ENCODE data around the gene KRT7.

The KRT7 gene

GRCh38 chr12:52212701-52213563 lies 20.1 kb upstream of the KRT7 start:
- DNase-seq = no peak

- DNase-seq = peak; percentile 25
Measured at GRCh38 chr12:52213564-52214420, 19.3 kb upstream of the KRT7 start.

GRCh38 chr12:52214421-52214802 lies 18.6 kb upstream of the KRT7 start:
- no peak for DNase-seq

GRCh38 chr12:52215587-52216031 lies 17.4 kb upstream of the KRT7 start:
- no peak for DNase-seq

- no peak for DNase-seq
Measured at GRCh38 chr12:52216100-52216499, 16.9 kb upstream of the KRT7 start.

- DNase-seq = no peak
Measured at GRCh38 chr12:52216807-52217206, 16.2 kb upstream of the KRT7 start.

- DNase-seq = no peak
Measured at GRCh38 chr12:52217223-52217622, 15.8 kb upstream of the KRT7 start.

GRCh38 chr12:52218001-52218400 lies 15.0 kb upstream of the KRT7 start:
- no peak for DNase-seq

- DNase-seq = no peak
Measured at GRCh38 chr12:52220477-52220876, 12.6 kb upstream of the KRT7 start.

GRCh38 chr12:52221070-52221781 lies 11.8 kb upstream of the KRT7 start:
- DNase-seq = no peak

- DNase-seq = peak; percentile 27
Measured at GRCh38 chr12:52221912-52222457, 11.1 kb upstream of the KRT7 start.

- DNase-seq = no peak
Measured at GRCh38 chr12:52222692-52223091, 10.4 kb upstream of the KRT7 start.

GRCh38 chr12:52223406-52224039 lies 9.5 kb upstream of the KRT7 start:
- no peak for DNase-seq

GRCh38 chr12:52224151-52224550 lies 8.9 kb upstream of the KRT7 start:
- DNase-seq = no peak

- no peak for DNase-seq
Measured at GRCh38 chr12:52225752-52226151, 7.3 kb upstream of the KRT7 start.

GRCh38 chr12:52226446-52226845 lies 6.6 kb upstream of the KRT7 start:
- no peak for DNase-seq

- no peak for DNase-seq
Measured at GRCh38 chr12:52227606-52228166, 5.4 kb upstream of the KRT7 start.

GRCh38 chr12:52228366-52228765 lies 4.7 kb upstream of the KRT7 start:
- DNase-seq = no peak

GRCh38 chr12:52228931-52229330 lies 4.1 kb upstream of the KRT7 start:
- DNase-seq = no peak

GRCh38 chr12:52229836-52230343 lies 3.2 kb upstream of the KRT7 start:
- DNase-seq = no peak

- no peak for DNase-seq
Measured at GRCh38 chr12:52230364-52231281, 2.4 kb upstream of the KRT7 start.
